Measurements from ENCODE around the gene PLIN1. TPM values are rescaled to one million over a fixed set of nuclear protein-coding genes. Genes with fewer than 3 reads are reported as not detected.

Gene PLIN1
- total RNA-seq, 2 experiments from 2014 or later, result 0.17 to 0.31 TPM

DNA sequence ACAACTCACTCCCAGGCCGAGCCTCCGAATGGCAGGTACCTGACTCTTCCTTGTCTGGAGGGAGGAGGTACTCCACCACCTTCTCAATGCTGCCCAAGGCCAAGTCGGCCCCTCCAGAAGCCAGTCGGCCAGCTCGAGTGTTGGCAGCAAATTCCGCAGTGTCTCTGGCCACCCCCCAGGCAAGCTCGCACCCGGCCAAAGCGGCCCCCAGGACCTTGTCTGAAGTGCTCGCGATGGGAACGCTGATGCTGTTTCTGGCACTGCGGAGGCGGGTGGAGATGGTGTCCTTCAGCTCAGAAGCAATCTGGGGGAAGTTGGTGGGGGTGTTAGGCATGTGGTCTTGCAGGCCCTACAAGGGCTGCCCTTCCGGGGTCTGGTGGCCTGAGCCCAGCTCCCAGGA is 9.2 kb downstream of the PLIN1 start:
- intact Hi-C loops (cut with micrococcal nuclease), result no loop called here
- no peak overlapping the region for H3K27ac Mint-ChIP-seq
- peaks cover 1% of the 10 kb centered on the region for H3K4me1 Mint-ChIP-seq (ENCODE audit: low read depth)
- no peaks in the 10 kb centered on the region for H3K9me3 Mint-ChIP-seq
- H3K36me3 Mint-ChIP-seq, result no peaks in the 10 kb centered on the region
- ChIA-PET CTCF (no interaction called here), POLR2A (no interaction called here)
- no peak overlapping the region for H3K4me3 Mint-ChIP-seq
- no peak for DNase-seq
- H3K27me3 Mint-ChIP-seq, result peaks cover 1% of the 10 kb centered on the region

DNA sequence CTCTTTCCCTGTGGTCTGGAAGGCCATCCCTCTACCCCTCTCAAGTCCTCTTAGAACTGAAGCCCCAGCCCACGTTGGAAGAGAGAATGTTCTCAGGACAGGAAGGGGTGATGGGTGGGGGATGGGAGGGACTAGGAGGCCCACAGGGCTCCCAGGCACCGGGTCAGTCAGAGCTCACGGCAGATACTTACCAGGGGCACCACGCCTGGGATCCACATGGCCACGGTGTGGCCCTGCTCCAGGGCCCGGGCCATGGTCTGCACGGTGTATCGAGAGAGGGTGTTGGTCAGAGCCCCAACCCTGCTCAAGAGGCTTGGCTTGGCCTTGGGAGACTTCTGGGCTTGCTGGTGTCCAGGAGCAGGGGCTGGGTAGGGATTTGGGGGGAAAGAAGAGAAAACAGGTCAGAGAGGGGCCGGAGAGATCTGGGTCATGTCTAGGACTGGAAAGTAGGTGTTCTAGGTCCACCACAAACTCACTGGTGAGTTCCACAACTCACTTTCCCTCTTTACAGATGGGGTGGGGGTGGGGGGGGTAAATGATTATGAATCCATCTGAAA is 9.8 kb downstream of the PLIN1 start:
- Mint-ChIP-seq H3K27me3 (peaks cover 7% of the 10 kb centered on the region), H3K4me3 (no peak overlapping the region), H3K4me1 (ENCODE audit: low read depth) (peaks cover 4% of the 10 kb centered on the region), H3K9me3 (no peaks in the 10 kb centered on the region), H3K36me3 (no peaks in the 10 kb centered on the region), H3K27ac (no peak overlapping the region)
- DNase-seq, result no peak
- ChIA-PET POLR2A (no interaction called here), CTCF (no interaction called here)
- intact Hi-C loops (cut with micrococcal nuclease), result no loop called here

DNA sequence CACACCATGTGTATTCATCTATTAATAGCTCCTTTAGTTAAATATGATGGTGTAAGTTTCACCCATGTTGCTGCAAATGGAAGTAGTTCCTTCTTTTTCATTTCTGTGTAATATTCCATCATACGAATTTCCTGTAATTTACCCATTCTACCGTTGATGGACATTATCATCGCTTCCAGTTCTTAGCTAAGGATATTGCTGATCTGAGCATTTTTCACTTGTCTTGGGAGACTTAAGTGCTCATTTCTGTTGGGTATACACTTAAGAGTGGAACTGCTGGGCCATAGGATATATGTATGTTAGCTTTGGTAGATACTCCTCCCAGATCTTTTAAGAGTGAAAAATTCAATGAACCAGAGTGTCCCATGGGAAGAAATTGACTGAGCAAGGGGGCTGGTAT is 11.0 kb downstream of the PLIN1 start:
- peaks cover 4% of the 10 kb centered on the region for H3K4me1 Mint-ChIP-seq (ENCODE audit: low read depth)
- intact Hi-C loops (cut with micrococcal nuclease), result no loop called here
- H3K36me3 Mint-ChIP-seq, result no peaks in the 10 kb centered on the region
- DNase-seq, result no peak
- H3K4me3 Mint-ChIP-seq, result no peak overlapping the region
- no peaks in the 10 kb centered on the region for H3K9me3 Mint-ChIP-seq
- ChIA-PET CTCF (no interaction called here), POLR2A (no interaction called here)
- no peak overlapping the region for H3K27ac Mint-ChIP-seq
- H3K27me3 Mint-ChIP-seq, result peaks cover 11% of the 10 kb centered on the region

DNA sequence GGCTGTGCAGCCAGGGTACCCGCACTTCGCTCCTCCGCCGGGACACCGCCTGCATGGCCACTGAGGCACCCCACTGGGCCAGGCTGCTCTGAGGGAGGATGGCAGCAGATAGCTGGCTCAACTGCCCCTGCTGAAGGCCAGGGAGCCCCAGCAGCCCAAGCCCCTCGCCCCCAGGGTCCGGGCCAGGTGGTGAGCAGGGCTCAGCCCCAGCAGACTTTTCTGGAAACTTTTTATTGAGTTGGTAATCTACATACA is 11.5 kb downstream of the PLIN1 start:
- no peaks in the 10 kb centered on the region for H3K9me3 Mint-ChIP-seq
- intact Hi-C loops (cut with micrococcal nuclease), result no loop called here
- ChIA-PET POLR2A (no interaction called here), CTCF (interaction anchor here (0.5 kb wide), 1 partner anchor 87 kb away, joined by 3 read pairs; no protein-coding TSS in a partner anchor)
- no peaks in the 10 kb centered on the region for H3K36me3 Mint-ChIP-seq
- peaks cover 11% of the 10 kb centered on the region for H3K27me3 Mint-ChIP-seq
- no peak overlapping the region for H3K27ac Mint-ChIP-seq
- no peak overlapping the region for H3K4me3 Mint-ChIP-seq
- H3K4me1 Mint-ChIP-seq (ENCODE audit: low read depth), result peaks cover 4% of the 10 kb centered on the region
- no peak for DNase-seq

DNA sequence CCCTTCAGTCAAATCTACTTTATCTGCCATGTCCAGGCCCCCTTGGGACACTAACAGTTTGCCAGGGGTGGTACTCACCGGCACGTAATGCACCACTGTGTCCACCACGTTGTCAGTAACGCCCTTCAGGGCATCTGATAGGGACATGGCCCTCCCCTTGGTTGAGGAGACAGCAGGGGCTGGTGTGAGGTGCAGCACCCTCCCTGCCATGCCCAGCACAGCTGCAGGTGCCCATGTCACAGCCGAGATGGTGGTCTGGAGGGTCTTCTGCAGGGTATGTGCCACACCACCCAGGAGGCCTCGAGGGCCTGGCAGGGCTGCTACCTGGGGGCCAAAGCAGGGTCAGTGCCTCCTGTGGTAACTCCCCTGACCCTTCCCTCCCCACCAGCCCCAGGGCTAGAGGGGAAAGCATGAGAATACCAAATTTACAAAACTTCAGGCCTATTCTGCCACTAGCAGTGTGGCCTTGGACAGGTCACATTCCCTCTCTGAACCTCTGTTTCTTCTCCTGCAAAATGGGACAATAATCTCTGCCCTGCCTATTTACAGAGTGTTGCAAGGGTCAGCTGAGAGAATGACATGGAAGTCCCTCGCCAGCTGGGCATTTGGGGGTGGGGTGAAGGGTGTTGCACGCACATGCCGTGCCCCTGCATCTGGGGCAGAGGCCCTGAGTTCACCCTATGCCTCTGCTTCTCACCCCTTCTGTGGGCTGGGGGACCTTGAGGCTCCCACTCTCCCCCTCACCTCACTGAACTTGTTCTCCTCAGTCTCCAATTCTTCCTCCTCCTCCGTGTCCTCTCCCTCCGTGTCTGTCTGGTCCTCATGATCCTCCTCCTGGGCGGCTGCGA is 12.1 kb downstream of the PLIN1 start:
- Mint-ChIP-seq H3K9me3 (no peaks in the 10 kb centered on the region), H3K4me3 (no peak overlapping the region), H3K4me1 (ENCODE audit: low read depth) (peaks cover 4% of the 10 kb centered on the region), H3K27me3 (peaks cover 15% of the 10 kb centered on the region), H3K27ac (no peak overlapping the region), H3K36me3 (no peaks in the 10 kb centered on the region)
- intact Hi-C loops (cut with micrococcal nuclease), result no loop called here
- no peak for DNase-seq
- ChIA-PET CTCF (interaction anchor here (0.5 kb wide), 1 partner anchor 87 kb away, joined by 3 read pairs; no protein-coding TSS in a partner anchor), POLR2A (no interaction called here)

DNA sequence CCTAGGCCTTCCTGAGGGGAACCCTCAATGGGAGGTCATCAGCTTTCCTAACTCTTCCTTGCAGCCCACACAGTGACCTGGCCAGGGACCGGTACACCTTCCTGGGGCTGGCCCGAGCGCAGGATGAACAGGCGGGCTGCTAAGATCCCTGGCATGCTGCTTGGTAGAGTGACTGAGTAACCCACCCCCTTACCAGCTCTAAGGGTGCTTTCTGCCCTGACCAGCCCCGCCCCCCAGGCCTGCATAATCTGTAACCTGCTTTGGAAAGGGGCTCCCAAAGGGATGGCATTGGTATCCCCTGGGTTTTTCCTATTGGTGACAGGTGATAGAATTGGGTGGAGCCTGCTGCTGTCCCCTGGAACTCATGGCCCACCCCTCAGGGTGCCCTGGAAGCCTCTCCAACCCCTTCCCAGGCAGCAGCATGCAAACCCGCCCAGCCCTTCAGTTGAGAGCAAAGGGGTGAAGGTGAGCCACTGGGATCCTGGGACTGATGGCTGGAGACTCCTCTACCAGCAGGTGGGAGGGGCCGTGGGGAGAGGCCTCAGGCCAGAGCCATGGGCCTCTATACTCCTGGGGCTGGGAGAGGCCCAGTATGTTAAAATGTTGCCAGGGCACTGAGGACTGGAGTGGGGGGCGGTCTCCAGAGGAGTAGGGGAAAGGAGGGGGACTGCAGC is 12.8 kb downstream of the PLIN1 start:
- no peak for DNase-seq
- H3K9me3 Mint-ChIP-seq, result no peaks in the 10 kb centered on the region
- H3K36me3 Mint-ChIP-seq, result no peaks in the 10 kb centered on the region
- ChIA-PET POLR2A (no interaction called here), CTCF (interaction anchor here (0.5 kb wide), 1 partner anchor 623 kb away, joined by 3 read pairs; no protein-coding TSS in a partner anchor)
- peaks cover 15% of the 10 kb centered on the region for H3K27me3 Mint-ChIP-seq
- intact Hi-C loops (cut with micrococcal nuclease), result no loop called here
- H3K27ac Mint-ChIP-seq, result no peak overlapping the region
- H3K4me1 Mint-ChIP-seq (ENCODE audit: low read depth), result peaks cover 4% of the 10 kb centered on the region
- H3K4me3 Mint-ChIP-seq, result no peak overlapping the region

DNA sequence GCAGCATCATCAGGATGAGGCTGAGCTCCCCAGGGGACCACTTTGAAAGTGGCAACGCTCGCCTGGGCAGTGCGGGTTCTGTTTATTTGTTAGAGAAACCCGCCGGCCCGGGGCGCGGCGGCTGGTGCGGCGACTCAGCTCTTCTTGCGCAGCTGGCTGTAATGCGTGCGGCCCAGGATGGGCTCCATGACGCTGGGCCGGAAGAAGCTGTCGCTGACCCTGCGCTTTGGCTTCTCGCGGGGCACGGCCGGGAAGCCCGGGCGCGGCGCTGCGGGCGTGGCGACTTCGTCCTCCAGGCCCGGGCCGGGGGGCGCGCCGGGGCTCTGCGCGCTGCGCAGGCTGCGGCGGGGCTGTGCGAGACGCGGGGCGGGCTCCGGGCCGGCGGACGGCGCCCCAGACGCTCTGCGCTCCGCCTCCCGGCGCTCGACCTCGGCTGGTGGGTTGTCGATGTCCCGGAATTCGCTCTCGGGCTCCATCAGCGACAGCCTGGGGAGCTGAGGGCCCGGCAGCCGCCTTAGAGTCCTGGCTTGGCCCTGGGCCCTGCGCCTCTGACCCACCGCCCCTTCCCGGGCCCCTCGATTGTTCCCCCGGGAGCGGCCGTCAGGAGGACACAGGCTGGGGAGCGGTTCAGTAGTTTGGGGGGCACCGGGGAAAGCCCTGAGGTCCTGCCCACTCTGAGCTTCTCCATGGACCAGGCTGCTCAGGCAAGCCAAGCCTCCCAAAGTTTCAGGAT is 13.6 kb downstream of the PLIN1 start:
- no peak overlapping the region for H3K27ac Mint-ChIP-seq
- H3K36me3 Mint-ChIP-seq, result no peaks in the 10 kb centered on the region
- CTCF ChIA-PET, result no interaction called here
- peaks cover 4% of the 10 kb centered on the region for H3K4me1 Mint-ChIP-seq (ENCODE audit: low read depth)
- H3K9me3 Mint-ChIP-seq, result no peaks in the 10 kb centered on the region
- H3K4me3 Mint-ChIP-seq, result no peak overlapping the region
- intact Hi-C loops (cut with micrococcal nuclease), result no loop called here
- peaks cover 15% of the 10 kb centered on the region for H3K27me3 Mint-ChIP-seq
- POLR2A ChIA-PET, result no interaction called here
- peak; percentile 31 for DNase-seq

DNA sequence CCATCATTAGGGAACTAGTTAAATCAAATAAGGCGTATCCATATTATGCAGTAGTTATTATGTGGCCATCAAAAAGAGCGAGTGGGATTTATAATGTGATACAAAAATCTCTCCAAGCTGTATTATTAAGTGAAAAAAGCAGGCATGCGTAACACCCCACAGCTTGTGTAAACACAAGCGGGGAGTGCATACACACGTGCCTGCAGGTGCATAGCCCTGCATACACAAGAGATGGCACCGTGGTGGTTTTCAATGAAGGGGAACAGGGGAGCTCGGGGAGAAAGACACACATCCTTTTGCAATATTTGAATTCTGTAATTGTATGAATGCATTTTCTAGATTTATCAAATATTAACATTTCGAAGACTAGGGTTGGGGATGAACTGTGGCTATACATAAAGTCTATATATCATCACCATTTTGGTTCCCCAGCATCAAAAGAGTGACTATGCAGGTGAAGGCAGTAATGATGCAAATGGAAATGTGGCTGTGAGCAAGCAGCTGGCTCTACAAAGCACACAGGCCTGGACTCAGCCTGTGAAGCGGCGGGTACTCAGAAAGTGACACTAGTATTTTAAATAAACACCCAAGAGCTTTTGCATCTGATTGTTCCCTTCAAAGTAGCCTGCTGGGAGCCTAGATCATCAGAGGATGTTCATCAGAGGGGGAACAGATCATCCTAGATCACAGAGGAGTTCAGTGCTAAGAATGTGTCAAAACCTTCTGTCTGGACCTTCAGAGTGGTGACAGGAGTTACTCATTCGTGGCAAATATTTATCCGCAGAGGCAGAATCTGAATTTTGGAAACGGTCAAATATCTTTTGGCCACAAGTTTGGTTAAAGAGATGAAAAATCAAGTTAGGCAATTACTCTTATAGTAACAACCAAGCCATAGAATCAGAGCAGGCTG is 14.5 kb downstream of the PLIN1 start:
- no peak for DNase-seq
- intact Hi-C loops (cut with micrococcal nuclease), result no loop called here
- no peaks in the 10 kb centered on the region for H3K9me3 Mint-ChIP-seq
- peaks cover 4% of the 10 kb centered on the region for H3K4me1 Mint-ChIP-seq (ENCODE audit: low read depth)
- POLR2A ChIA-PET, result no interaction called here
- peak overlapping the region; percentile 43 for H3K4me3 Mint-ChIP-seq
- H3K36me3 Mint-ChIP-seq, result no peaks in the 10 kb centered on the region
- H3K27ac Mint-ChIP-seq, result no peak overlapping the region
- H3K27me3 Mint-ChIP-seq, result peaks cover 15% of the 10 kb centered on the region
- CTCF ChIA-PET, result no interaction called here

DNA sequence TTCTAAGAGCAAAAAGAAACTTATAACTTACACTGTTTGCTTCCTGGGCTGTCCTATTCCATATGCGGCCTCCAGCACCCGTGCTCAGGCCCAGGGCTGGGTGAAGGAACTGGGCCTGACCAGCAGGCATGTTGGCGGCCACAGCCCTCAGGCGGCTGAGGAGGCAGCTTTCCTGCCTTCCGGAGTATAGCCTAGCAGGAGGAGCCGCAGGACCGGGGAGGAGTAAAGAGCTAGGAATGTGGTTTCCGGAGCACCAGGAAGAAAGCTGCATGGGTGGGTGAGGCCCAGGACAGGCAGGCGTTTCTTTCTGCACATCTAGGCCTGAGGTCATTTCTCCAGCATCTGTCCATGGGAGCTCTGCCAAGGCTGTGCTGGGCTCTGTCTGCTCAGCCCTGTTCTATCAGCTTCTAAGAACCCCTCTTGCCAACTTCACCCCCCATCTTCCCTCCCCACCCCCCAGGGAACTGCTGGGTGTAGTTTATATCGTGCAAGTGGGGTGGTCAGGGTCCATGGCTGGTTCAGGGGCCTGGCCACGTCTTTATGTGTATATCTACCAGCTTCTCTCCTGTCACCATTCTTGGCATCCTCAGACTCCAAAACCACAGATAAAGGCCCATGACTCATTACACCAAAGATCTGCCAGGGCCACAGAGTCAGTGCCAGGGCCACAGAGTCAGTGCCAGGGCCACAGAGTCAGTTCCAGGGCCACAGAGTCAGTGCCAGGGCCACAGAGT is 16.1 kb downstream of the PLIN1 start:
- intact Hi-C loops (cut with micrococcal nuclease), result no loop called here
- DNase-seq, result no peak
- ChIA-PET POLR2A (no interaction called here), CTCF (interaction anchor here (0.8 to 2.5 kb wide), 3 partner anchors 10 to 64 kb away, joined by 3 to 9 read pairs (median 3); no protein-coding TSS in a partner anchor)
- H3K36me3 Mint-ChIP-seq, result no peaks in the 10 kb centered on the region
- H3K27me3 Mint-ChIP-seq, result peaks cover 18% of the 10 kb centered on the region
- H3K4me1 Mint-ChIP-seq (ENCODE audit: low read depth), result peaks cover 4% of the 10 kb centered on the region
- H3K9me3 Mint-ChIP-seq, result no peaks in the 10 kb centered on the region
- no peak overlapping the region for H3K27ac Mint-ChIP-seq
- H3K4me3 Mint-ChIP-seq, result no peak overlapping the region

DNA sequence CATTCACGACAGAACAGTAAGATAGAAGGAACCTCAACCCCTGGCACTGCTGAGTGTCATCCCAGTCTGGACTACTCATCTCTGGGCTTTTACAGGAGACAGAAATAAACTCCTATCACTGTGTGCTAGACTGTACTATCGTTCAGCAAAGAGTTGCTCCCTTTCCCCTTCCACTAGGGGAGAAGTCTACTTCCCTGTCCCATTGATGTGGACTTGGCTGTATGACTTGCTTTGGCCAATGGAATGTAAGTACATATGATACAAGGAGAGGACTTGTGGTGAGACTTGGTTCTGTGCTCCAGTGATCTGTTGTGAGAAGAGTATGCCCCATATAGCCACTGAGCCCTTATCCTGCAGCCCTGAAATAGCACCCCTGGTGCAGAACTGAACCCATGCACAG is 18.6 kb downstream of the PLIN1 start:
- POLR2A ChIA-PET, result no interaction called here
- H3K27me3 Mint-ChIP-seq, result peaks cover 31% of the 10 kb centered on the region

DNA sequence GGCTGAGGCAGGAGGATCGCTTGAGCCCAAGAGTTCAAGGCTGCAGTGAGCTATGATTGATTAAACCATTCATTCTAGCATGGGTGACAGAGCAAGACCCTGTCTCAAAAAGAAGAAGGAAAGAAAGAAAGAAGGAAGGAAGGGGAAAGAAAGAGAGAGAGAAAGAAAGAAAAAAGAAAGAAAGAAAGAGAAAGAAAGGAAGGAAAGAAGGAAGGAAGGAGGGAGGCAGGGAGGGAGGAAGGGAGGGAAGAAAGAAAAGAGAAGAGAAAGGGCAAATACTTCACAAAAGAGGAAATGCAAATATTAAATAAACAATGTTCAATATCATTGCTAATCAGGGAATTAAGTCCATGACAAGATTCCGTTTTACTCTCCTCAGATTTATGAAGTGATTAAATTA is 19.9 kb downstream of the PLIN1 start:
- ChIA-PET POLR2A (no interaction called here), CTCF (interaction anchor here (1.4 kb wide), 1 partner anchor 14 kb away, joined by 3 read pairs; no protein-coding TSS in a partner anchor)
- H3K4me3 Mint-ChIP-seq, result no peak overlapping the region
- intact Hi-C loops (cut with micrococcal nuclease), result no loop called here
- H3K27ac Mint-ChIP-seq, result no peak overlapping the region
- H3K36me3 Mint-ChIP-seq, result no peaks in the 10 kb centered on the region
- H3K27me3 Mint-ChIP-seq, result peaks cover 30% of the 10 kb centered on the region
- H3K9me3 Mint-ChIP-seq, result no peaks in the 10 kb centered on the region
- no peak for DNase-seq
- H3K4me1 Mint-ChIP-seq (ENCODE audit: low read depth), result peaks cover 13% of the 10 kb centered on the region

More for the DNA sequence above, 18.6 kb downstream of the PLIN1 start:
- no peak for DNase-seq
- Mint-ChIP-seq H3K9me3 (no peaks in the 10 kb centered on the region), H3K4me3 (no peak overlapping the region), H3K27ac (no peak overlapping the region), H3K36me3 (no peaks in the 10 kb centered on the region), H3K4me1 (ENCODE audit: low read depth) (peaks cover 11% of the 10 kb centered on the region)
- CTCF ChIA-PET, result interaction anchor here (0.7 to 2.5 kb wide), 2 partner anchors 13 kb away, joined by 3 to 9 read pairs; no protein-coding TSS in a partner anchor
- intact Hi-C loops (cut with micrococcal nuclease), result no loop called here

Data from activated CD4-positive, alpha-beta memory T cell treated with anti-CD3 and anti-CD28 coated beads for 36 hours (primary cell).